Fibroblast of the aortic adventitia (primary cell): ENCODE data around the gene ZBTB5. TPM values are rescaled to one million over a fixed set of nuclear protein-coding genes. Genes with fewer than 3 reads are reported as not detected.

Experiments
- DNase-seq: peaks from one replicate; pipeline ENCODE4 v3.0.0-alpha.2; 2010; ENCODE audit warnings: low read depth
- H3K4me3 ChIP-seq: 2 replicates; pipeline ENCODE4 v1.5.1; 2011; ENCODE audit warnings: low read depth, mild to moderate bottlenecking, control low read depth, low read length, moderate library complexity
- CTCF ChIP-seq: IDR thresholded peaks from 2 replicates; pipeline ENCODE4 v1.5.1; 2011; ENCODE audit warnings: mild to moderate bottlenecking, low read length, control low read depth, inconsistent platforms; ENCODE audit not compliant: insufficient read depth
- total RNA-seq: library from RNA; depleted of rRNA; stranded (reverse); fragments of >200 nt; gene quantifications from 2 replicates; pipeline ENCODE4 v1.2.3, GENCODE V29; 2012; ENCODE audit warnings: low replicate concordance

Gene ZBTB5
- total RNA-seq, 1 donor: 9.3 TPM

GRCh38 chr9:37449862-37450632 is 15.2 kb downstream of the ZBTB5 start:
- DNase-seq: no peak
- no peak for TF ChIP-seq CTCF
- H3K4me3 ChIP-seq: no peak overlapping the region

- DNase-seq: no peak
- no peak for TF ChIP-seq CTCF
- H3K4me3 ChIP-seq: no peak overlapping the region
These were observed 18.1 kb downstream of the ZBTB5 start for GRCh38 chr9:37447111-37447510.

- H3K4me3 ChIP-seq: no peak overlapping the region
- no peak for DNase-seq
- no peak for TF ChIP-seq CTCF
These were observed 18.8 kb downstream of the ZBTB5 start for GRCh38 chr9:37446401-37446800.

- no peak for TF ChIP-seq CTCF
- DNase-seq: no peak
- H3K4me3 ChIP-seq: no peak overlapping the region
These were observed 19.4 kb downstream of the ZBTB5 start for GRCh38 chr9:37445832-37446231.

- TF ChIP-seq CTCF: no peak
- no peak overlapping the region for H3K4me3 ChIP-seq
- no peak for DNase-seq
These were observed 20.4 kb downstream of the ZBTB5 start for GRCh38 chr9:37444890-37445289.

GRCh38 chr9:37443566-37443965 is 21.7 kb downstream of the ZBTB5 start:
- TF ChIP-seq CTCF: no peak
- H3K4me3 ChIP-seq: no peak overlapping the region

GRCh38 chr9:37442556-37442955 is 22.7 kb downstream of the ZBTB5 start:
- TF ChIP-seq CTCF: no peak

More at GRCh38 chr9:37443566-37443965, 21.7 kb downstream of the ZBTB5 start:
- DNase-seq: no peak

More at GRCh38 chr9:37442556-37442955, 22.7 kb downstream of the ZBTB5 start:
- no peak overlapping the region for H3K4me3 ChIP-seq
- DNase-seq: no peak
